LNCAP (cell line): Measurements from ENCODE around the gene AFG1L.

ENCODE experiments used
- TF ChIP-seq, protein P1 (sequence below): fragments of 450-650 bp; IDR thresholded peaks from 2 replicates; pipeline ENCODE4 v1.5.1; 2017; ENCODE audit warnings: mild to moderate bottlenecking

AFG1L gene

DNA sequence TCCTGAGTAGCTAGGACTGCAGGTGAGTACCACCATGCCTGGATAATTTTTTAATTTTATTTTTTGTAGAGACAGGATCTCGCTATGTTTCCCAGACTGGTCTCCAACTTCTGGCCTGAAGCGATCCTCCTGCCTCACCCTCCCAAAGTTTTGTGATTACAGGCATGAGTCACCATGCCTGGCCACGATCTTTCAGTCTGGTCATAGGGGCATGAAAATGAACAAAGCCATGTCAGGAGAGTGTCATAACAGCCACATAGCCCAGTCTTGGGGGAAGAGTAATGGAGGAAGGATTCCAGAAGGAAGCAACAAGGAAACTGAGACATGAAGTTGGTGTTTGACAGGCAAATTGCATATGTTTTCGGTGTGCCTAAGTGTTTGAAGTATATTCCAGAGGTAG is 17.0 kb upstream of the AFG1L start:
- TF ChIP-seq, protein P1, sequence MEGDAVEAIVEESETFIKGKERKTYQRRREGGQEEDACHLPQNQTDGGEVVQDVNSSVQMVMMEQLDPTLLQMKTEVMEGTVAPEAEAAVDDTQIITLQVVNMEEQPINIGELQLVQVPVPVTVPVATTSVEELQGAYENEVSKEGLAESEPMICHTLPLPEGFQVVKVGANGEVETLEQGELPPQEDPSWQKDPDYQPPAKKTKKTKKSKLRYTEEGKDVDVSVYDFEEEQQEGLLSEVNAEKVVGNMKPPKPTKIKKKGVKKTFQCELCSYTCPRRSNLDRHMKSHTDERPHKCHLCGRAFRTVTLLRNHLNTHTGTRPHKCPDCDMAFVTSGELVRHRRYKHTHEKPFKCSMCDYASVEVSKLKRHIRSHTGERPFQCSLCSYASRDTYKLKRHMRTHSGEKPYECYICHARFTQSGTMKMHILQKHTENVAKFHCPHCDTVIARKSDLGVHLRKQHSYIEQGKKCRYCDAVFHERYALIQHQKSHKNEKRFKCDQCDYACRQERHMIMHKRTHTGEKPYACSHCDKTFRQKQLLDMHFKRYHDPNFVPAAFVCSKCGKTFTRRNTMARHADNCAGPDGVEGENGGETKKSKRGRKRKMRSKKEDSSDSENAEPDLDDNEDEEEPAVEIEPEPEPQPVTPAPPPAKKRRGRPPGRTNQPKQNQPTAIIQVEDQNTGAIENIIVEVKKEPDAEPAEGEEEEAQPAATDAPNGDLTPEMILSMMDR = no peak

GRCh38 chr6:108285381-108285780 is 9.5 kb upstream of the AFG1L start:
- TF ChIP-seq, protein P1 = no peak

- TF ChIP-seq, protein P1 = no peak
Measured at GRCh38 chr6:108286366-108286765, 8.5 kb upstream of the AFG1L start.

GRCh38 chr6:108287373-108287772 is 7.5 kb upstream of the AFG1L start:
- TF ChIP-seq, protein P1 = no peak

GRCh38 chr6:108288742-108289141 is 6.1 kb upstream of the AFG1L start:
- TF ChIP-seq, protein P1 = no peak

DNA sequence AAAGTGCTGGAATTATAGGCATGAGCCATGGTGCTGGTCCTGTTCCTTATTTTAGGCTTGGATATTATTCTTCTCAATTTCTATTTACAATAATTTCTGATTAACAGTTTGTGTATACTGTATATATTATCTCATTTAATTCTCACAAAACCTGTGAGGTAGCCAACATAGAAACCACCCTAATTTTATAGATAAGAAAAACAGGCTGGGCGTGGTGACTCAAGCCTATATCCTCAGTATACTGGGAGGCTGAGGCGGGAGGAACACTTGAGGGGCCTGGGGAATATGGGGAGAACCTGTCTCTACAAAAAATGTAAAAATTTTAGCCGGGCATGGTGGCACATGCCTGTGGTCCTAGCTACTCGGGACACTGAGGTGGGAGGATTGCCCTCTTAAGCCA is 3.8 kb upstream of the AFG1L start:
- TF ChIP-seq, protein P1 = no peak

DNA sequence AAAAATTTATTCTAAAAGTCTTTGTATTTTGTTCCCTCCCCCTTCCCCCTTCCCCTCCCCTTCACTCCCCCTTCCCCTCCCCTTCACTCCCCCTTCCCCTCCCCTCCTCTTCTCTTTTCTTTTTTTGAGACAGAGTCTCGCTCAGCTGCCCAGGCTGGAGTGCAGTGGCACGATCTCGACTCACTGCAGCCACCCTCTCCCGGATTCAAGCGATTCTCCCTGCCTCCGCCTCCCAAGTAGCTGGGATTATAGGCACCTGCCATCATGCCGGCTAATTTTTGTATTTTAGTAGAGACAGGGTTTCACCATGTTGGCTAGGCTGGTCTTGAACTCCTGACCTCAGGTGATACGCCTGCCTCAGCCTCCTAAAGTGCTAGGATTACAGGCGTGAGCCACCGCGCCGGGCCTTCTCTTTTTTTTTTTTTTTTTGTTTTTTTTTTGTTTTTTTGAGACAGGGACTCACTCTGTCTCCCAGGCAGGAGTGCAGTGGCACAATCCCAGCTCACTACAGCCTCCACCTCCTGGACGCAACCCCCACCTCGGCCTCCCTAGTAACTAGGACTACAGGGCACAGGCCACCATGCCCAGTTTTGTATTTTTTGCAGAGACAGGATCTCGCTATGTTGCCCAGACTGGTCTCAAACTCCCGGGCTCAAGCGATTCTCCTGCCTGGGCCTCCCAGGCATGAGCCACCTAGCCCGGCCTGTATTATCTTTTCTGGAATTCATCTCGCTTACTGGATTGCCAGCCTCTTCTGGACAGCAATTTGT is 1.1 kb upstream of the AFG1L start:
- TF ChIP-seq, protein P1 = no peak
